Measurements from ENCODE around the gene RHOG. TPM values are rescaled to one million over a fixed set of nuclear protein-coding genes. Genes with fewer than 3 reads are reported as not detected.

RHOG gene
- total and polyA plus RNA-seq, 9 of the 15 experiments (the other 6 are each of a cell fraction or from before 2014, with no cell fraction given): 22.6 to 162 (median 80.3) TPM

GRCh38 chr11:3825473-3826154 lies 15.1 kb downstream of the RHOG start (continued):
- TF ChIP-seq CLOCK (CRISPR knock-in tag; IDR thresholded peaks at IDR 0.05; ENCODE audit: borderline replicate concordance) (no peak), GTF2A2 (tag; IDR thresholded peaks at IDR 0.05) (no peak), CBFB (CRISPR knock-in tag; IDR thresholded peaks at IDR 0.05) (no peak), FOXK1 (CRISPR knock-in tag; IDR thresholded peaks at IDR 0.05; ENCODE audit: borderline replicate concordance) (no peak), TARDBP (IDR thresholded peaks at IDR 0.05) (no peak), ATF6 (CRISPR knock-in tag; IDR thresholded peaks at IDR 0.05) (no peak), HNRNPK (IDR thresholded peaks at IDR 0.05; ENCODE audit: low read depth, low read length, poor library complexity, severe bottlenecking) (no peak), CBFA2T3 (IDR thresholded peaks at IDR 0.05) (no peak), ZSCAN32 (CRISPR knock-in tag; IDR thresholded peaks at IDR 0.05) (no peak), MEF2A (IDR thresholded peaks at IDR 0.05; ENCODE audit: control insufficient read depth, low read depth, low read length) (no peak), FOXP1 (CRISPR knock-in tag; IDR thresholded peaks at IDR 0.05) (no peak), SLC30A9 (CRISPR knock-in tag; IDR thresholded peaks at IDR 0.05) (no peak)
- TF ChIP-seq, protein P1, sequence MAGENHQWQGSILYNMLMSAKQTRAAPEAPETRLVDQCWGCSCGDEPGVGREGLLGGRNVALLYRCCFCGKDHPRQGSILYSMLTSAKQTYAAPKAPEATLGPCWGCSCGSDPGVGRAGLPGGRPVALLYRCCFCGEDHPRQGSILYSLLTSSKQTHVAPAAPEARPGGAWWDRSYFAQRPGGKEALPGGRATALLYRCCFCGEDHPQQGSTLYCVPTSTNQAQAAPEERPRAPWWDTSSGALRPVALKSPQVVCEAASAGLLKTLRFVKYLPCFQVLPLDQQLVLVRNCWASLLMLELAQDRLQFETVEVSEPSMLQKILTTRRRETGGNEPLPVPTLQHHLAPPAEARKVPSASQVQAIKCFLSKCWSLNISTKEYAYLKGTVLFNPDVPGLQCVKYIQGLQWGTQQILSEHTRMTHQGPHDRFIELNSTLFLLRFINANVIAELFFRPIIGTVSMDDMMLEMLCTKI (IDR thresholded peaks at IDR 0.05; ENCODE audit: partially characterized antibody): no peak
- TF ChIP-seq, protein P2, sequence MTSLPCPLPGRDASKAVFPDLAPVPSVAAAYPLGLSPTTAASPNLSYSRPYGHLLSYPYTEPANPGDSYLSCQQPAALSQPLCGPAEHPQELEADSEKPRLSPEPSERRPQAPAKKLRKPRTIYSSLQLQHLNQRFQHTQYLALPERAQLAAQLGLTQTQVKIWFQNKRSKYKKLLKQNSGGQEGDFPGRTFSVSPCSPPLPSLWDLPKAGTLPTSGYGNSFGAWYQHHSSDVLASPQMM (CRISPR knock-in tag; IDR thresholded peaks at IDR 0.05): no peak

Data from K562 (cell line).